Fibroblast of upper back skin (primary cell): ENCODE results near the gene TSR3.
A peak's percentile ranks its signal among the peaks of the same experiment; 100 is the strongest.
"Not testable (repeated sequence)": the region's sequence is repeated elsewhere in the genome, so short reads cannot be mapped to it uniquely, and the experiment has no call there.

Experiments used
- DNase-seq: peaks from one replicate; pipeline ENCODE4 v3.0.0-alpha.2; 2013

The TSR3 gene

DNA sequence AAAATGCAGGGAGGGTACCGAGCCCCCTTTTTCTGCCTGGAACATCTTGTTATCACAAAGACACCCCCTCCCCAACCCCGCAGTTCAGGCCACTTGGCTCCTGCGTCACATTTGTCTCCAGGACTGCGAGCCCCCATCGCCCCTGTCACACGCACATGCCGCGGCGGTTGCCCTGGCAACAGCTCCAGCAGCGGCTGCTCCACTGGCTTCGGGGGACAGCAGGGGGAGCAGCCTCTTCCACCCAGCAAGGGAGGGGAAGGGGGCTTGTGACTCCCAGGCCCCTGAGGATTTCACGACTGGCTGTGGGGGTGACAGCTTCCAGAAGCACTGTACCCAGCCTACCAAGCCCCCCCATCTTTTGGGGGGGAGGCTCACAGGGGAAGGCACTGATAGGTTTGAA, 15.7 kb downstream of the TSR3 start:
- no peak for DNase-seq

DNA sequence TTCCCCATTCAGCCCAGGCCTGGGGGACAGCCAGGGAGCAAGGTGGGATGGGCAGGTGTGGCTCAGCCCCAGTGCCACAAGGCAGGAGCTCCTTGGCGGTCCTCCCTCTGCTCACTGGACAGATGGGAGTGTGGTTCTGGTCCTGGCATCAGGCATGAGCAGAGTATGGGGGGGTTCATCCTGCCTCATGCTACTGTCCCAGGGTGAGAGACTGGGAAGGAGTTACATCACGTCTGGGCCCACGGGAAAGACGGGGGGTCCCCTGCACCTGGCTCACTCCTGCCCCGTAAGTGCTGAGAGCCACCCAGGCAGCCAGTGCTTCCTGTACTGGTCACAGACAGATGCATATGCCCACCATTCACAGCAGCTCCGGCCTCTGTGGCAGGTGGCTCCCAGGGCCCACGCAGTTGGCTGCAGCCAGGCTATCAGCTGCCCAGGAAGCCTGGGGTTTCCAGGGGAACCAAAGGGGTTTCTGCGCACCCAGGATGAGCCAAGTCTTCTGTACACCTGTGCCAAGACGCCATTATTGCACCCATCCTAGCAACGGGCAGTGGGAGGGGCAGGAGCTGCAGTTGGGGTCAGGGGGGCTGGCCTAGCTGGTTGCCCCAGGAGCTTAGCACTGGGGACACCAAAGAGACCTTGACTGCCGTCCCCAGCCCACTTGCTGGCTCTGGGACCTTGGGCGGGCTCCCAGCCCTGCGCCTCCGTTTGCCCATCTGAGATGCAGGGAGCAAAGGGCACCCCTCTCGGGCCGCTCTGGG, 16.3 kb downstream of the TSR3 start:
- no peak for DNase-seq

DNA sequence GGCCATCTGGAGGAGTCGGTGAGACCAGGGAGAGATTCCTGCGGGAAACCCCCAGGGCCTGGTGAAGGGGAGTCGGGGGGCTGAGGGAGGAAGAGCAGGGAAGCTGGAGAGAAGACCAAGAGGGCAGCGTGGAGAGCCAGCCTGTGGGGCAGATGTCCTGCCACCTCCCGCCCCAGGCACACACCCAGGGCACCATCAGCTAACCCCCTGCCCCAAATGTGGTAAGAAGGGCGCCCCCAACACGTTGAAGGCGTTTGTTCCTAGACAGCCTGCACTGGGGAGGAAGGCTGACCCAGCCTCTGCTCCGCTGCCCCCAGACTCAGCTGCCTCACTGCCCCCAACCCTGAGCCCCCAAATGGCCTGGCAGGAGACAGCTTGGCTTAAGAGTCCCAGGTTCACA, 16.9 kb downstream of the TSR3 start:
- no peak for DNase-seq

DNA sequence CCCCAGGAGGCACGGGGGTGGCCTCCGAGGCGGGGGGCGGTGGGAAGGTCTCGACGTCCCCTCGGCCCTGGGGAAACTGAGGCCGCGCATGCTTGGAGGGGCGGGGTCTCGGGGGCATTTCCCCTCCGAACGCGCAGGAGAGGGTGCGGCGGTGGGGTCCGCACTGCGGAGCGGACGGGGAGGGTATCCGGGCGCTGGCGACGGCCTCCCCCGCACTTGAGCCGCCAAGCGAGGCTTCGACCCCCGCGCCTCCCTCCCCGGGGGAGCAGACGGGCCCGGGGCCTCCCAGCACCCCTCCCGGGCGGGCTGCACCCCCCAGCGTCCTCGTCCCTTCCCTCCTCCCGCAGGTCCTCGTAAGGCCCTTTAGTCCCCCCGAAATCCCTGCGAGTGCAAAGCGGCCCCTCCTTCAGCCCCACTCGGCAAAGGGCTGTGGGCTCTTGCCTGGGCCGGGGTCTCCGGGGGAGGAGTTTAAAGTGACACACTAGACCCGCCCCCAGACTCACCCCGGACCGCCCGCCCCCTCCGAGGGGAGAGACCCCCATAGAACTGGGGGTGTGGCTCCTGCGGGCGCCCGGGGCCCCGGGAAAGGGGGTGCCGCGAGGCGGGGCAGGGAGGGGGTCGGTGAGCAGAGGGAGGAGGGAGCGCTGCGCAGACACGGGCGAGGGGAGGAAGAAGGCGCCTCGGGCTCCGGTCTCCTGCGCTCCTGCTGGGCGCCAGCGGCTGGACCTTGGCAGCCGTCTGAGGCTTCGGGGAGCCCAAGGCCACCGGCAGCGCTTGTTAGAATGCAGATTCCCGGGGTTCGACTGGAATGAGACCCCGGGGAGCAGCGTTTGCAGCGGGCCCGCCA, 17.6 kb downstream of the TSR3 start:
- DNase-seq, result no peak

DNA sequence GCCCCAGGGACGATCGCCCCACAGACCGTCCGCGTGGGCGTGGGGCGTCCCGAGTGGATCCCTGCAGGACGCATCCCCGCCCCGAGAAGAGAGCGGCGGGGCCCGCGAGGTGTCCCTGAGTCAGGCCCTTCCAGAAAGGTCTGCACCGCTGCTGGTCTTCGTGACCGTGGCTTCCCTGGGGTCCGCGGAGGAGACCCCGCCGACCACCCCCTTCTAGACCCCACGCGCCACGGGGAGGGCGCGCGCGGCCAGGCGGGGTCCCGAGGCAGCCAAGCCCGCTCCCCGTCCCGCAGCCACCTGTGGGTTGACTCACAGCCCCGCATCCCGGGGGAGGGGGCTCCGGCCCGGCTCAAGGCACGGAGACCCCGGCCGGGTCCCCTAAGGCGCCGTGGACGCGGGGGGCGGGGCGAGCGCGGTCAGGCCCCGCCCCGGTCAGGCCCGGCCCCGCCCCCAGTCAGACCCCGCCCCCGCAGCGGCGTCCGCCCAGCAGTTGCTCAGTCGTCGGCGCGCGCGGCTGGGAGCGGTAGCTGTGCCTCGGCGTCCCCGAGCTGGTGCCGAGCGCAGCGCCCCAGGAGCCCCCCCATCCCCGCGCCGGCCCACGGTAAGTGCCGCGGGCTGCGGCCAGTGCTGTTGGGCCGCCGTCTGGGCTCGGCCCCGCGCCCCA, 18.4 kb downstream of the TSR3 start, which contains the start of gene BAIAP3:
Gene BAIAP3, plus strand, starts transcription at position 497 of the 664 bp plus-strand sequence. CDS start 4,905 bp downstream, outside the sequence.
- DNase-seq, result peak; percentile 16

DNA sequence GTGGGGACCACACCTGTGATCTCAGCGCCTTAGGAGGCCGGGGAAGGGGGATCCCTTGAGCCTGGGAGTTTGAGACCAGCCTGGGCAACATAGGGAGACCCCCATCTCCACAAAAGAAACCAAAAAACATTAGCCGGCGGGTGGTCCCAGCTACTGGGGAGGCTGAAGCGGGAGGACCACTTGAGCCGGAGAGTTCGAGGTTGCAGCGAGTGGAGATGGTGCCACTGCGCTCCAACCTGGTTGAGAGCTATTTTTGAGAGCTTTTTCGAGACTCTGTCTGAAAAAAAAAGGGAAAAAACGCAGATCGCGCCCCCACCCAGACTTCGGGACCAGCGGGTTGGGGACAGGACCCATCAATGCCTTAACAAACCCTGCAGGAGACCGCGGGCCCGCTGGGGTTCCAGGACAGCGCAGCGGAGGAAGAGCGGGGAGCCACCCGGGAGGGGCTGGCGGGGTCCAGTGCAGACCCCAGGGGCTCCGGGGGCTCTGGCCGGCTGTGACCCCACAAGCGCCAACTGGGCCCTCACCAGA, 19.0 kb downstream of the TSR3 start:
- DNase-seq, result no peak

DNA sequence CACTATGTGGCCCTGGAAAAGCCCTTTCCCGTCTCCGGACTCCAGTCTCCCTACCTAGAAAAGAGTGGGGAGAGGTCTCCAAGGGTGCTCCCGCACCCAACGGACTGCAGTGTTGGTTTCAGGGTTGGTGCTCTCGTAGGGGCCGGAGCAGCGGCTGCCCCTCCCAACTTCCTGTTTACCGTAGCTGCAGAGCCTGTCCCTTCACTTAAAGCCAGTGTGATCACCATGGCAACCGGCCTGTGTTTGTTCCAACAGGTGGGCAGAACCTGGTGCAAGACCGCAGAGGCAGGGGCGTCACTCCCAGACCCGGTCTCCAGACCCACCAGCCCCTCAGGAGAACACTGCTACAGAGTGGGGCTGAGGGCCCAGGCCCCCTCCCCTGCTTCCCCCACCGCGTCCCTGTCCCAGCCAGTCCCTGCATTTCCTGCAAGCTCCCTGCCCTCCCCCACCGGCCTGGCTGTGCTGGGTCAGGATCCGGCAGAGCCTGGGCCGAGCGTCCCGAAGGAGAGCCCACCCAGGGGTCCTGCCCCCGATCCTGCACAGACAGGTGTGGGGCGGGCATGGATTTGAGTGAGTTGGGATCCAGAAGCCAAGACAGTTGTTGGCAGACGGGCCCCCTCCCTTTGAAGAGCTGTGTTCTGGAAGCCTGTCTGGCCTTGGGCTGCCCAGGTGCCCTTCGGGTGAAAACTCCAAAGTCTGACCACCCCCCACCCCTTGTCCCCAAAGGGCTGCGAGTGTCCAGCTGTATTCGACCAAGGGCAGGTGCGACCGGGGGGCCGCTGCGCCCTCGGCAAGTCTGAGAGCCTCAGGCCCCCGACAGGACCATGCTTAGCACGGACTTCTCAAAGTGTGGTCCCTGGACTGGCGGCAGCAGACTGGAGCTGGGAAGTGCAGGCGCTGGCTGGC, 19.7 kb downstream of the TSR3 start:
- DNase-seq, result no peak

DNA sequence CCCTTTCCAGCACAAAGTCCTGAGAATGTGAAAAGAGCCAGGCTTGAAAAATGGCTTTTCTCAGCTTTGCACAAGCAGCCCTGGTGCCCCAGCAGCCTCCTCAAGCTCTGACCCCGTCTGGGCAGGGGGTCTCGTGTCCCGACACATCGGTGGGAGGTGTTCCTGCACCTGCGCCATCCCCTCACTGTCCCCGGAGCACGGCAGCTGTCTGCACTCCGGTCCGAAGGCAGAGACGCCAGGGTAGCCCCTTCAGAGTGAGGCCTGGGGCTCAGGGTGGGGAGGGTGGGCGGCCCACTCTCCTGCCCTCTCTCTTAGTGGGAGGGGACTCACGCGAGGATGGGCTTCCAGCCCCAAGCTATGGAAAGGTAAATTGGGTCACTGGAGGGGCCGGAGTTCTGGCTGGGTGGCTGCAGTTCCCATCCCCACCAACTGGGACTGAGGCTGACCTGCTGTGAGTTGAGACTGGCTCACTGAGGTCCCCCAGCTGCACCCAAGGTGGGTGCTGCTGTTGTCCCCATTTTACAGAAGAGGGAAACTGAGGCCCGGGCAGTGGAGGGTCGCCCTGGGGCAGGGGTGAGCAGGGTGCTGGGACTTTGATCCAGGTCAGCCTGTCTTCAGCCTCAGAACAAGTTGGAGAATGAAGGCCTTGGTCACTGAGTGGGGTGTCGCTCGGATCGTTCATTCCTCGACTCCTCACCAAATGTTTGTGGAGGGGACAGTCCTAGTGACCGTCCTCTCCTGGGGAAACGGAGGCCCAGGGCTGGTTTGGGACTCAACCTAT, 20.6 kb downstream of the TSR3 start:
- no peak for DNase-seq

DNA sequence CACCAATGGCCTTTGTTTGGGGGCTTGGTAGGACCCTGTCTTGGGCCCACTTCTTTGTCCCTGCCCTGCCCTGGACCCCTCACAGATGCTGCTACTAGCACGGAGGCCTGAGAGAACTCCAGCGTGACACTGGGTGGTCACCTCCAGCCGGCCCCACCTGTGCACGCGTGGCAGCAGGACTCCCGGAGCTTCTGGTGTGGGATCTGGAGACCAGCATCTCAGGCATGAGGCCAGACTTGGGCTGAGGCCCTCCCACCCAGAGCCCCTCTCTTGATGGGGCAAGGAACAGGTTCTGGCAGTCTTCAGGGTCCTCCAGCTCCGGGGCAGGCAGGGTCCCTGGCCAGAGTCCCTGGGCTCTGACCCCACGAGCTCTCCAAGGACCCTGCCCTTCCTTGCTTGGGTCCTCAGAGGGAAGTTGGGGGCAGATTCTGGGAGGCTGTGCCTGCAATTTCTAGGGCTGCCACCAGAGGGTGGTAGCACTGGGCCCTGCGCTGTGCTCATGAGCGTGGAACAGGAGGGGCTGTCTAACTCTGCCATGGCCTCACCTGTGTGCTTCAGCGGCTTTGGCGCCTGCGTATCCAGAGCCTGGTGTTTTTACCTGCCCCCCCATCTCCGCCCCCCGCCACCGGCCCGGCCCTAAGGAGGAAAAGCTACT, 21.3 kb downstream of the TSR3 start:
- DNase-seq, result no peak

DNA sequence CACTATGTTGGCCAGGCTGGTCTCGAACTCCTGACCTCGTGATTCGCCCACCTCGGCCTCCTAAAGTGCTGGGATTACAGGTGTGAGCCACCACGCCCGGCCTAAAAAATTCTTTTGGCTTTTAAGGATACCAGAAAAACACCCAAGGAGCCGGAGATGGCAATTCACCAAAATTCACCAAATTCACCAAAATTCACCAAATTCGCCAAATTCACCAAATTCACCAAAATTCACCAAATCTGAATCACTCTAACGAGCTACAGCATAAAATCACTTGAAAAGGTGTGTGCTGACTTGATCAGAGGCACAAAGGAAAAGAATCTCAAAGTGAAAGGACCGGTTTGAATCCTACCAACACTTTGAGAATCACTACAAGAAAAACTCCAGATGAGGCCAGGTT, 22.7 kb downstream of the TSR3 start:
- DNase-seq, result not testable (repeated sequence)

DNA sequence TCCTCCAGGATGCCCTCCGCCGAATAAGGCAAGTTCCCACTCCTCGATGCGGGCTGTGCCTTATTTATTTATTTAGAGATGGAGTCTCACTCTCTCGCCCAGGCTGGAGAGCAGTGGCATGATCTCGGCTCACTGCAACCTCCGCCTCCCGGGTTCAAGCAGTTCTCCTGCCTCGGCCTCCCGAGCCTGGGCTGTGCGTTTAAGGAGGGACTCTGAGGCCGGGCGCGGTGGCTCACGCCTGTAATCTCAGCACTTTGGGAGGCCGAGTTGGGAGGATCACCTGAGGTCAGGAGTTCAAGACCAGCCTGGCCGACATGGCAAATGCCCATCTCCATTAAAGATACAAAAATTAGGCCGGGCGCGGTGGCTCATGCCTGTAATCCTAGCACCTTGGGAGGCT, 23.5 kb downstream of the TSR3 start:
- DNase-seq, result not testable (repeated sequence)

DNA sequence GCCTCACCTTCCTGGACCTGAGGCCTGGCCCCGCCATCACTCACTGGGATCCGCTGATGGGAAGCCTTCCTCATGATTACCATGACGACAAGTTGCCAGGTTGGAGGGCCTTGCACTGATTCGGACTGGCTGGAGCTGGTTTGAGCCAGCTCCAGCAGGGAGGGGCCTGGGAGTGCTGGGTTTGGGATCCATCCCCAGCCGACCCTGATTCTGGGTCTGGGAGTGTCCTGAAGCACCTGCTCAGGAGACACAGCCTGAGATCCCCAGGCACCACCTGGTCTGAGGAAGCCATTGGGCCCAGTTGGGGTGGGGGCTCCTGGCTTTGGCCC, 24.1 kb downstream of the TSR3 start:
- no peak for DNase-seq

DNA sequence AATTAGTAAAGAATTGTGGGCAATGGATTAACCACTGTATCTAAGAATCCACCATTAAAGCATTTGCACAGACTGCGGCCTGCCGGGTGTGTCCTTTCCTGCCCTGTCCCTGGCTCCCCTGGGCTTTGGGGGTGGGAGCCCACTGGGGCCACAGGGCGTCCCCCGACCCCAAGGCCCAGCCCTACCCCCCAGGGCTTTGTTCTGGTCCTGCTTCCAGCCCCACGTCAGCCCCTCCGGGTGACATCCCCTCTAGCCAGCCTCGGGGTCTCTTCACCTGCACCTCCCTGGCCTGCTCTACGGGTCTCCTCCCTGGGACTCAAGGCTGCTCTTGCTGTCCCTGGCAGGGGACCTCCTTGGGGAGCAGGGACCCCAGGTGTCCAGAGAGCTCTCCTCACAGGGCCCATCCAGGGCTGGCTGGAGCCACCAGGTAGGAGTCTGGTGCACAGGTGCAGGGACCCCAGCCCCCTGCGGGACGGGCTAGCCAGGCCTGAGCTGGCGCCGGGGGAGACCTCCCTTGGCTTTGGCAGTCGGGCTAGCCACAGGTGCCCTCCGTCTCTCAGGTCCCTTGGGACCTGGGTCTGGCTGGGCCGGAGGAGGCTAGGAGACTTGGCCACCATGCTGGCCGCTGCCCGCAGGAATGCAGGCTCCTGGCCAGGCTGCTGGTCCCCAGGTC, 24.6 kb downstream of the TSR3 start:
- no peak for DNase-seq

DNA sequence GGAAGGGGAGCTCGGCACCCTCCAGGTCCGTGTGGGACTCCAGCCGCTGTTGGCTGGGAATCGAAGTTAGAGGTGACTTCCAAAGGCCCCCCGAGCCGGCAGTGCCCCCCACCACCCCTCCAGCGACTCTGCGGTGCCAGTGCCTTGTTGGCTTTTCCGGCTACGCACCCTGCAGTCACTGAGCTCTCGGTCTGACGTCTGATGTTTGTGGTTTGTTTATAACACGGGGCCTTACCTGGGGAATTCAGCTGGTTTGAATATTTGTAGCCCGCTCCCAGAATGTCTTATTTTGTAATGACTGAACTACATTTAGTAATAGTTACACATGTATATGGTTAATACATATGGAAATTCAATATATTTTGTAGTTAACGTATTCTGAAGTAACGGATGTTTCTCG, 25.3 kb downstream of the TSR3 start:
- DNase-seq, result no peak

DNA sequence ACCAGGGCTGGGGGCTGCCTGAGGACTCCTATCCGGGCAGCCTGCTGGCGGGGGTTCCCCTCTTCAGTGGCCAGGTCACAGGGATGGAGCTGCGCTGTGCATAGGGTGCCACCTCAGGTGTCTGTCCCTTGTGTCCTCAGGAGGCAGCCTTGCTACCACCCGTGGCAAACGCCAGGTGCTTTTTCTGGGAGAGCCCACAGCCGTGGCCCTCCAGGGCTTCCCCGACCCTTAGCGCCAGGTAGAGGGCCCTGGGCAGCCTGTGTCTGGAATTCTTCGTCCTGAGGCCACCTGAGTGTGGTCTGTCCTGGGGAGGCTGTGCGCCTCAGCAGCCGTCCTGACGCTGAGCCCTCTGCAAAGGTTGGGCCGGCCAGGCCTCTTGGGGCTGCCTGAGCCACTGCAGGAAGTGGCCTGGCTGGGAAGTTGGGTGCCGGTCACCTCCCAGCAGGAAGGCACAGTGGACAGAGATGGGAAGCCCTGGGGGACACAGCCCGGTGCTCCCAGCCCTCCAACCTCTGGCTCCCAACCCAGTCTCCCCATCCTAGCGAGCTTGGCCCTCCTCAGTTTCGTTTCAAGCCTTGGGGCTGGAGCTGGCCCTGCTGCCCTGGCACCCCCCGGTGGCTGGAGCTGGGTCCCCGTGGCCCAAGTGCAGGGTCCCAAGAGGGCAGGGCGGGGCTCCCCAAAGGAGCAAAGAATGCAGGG, 25.9 kb downstream of the TSR3 start:
- DNase-seq, result no peak

DNA sequence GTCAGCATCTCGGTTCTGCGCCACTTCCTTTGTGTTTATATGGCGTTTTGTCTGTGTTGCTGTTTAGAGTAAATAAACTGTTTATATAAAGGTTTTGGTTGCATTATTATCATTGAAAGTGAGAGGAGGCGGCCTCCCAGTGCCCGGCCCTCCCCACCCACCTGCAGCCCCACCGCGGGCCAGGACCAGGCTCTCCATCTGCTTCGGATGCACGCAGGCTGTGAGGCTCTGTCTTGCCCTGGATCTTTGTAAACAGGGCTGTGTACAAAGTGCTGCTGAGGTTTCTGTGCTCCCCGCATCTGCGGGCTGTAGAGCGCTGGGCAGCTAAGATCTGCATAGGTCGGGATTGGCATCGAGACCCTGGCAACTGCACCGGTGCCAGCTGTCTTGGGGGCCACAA, 26.4 kb downstream of the TSR3 start:
- DNase-seq, result no peak

DNA sequence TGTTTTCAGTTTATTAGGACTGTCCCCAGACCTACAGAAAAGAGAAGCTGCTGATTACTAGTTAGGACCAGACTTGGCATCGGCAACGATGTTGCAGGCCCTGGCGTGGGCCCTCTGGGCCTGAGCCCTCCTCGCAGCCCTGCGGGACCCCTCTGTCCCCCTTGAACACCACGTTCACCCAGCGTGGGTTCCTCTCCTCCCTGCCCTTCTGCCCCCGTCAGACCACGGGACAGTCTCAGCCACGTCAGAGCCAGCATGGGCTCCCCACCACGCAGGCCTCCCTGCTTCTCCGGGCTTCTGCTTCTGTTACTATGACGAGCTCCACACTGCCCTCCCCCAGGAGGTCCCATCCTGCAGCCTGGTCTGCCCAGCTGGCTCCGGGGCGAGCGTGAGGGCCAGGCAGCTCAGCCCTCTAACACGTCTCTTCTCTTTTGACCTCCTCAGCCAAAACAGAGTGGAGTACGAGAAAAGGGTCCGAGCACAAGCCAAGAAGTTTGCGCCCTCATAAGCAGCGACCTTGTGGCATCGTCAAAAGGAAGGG, 27.3 kb downstream of the TSR3 start:
- no peak for DNase-seq

DNA sequence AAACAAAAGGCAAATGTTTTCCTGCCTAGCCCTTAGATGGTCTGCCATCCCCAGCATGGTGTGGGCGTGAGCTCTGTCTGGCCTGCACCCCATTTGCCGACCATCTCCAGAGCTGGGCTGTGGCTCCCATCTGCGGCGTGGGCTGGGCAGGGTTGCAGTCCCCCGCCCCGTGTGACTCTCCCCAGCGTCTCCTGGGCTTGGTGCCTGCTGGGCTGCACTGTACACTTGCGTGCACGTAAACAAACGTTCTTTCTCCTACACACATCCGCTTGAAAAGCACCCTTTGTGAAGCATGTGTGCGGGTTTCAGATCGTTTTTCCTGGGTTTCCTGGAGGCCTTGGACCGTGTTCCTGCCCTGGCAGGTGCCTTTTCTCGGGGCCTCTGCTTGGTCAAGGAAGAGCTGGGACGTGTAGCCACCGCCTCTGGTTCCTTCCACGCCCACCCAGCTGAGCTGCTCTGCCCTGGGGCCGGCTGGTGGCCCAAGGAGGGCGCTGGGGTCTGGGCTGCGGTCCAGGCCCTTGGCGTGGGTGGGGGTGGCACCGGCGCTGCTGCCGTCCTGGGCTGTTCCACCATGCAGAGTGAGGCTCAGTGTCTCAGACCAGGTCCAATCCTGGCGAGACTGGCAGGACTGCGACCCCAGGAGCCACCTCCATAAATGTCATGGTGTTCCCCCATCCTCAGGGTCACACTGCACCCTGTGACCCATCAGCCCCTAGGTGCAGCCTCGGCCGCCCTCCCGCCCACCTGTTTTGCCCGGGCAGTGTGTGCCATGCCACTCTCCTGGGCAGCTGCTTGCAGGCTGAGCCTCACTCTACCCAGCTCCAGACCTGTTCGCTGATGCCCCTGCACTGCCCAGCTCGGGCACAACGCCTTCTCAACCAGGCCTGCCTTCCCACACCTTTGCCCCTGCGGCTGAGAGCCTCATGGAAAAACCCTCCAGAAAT, 28.1 kb downstream of the TSR3 start:
- DNase-seq, result no peak
